ENCODE data around the gene CD4. TPM values are rescaled to one million over a fixed set of nuclear protein-coding genes. Genes with fewer than 3 reads are reported as not detected.

Gene CD4
- total RNA-seq, 1 experiment from 2014 or later = 0.42 TPM

DNA sequence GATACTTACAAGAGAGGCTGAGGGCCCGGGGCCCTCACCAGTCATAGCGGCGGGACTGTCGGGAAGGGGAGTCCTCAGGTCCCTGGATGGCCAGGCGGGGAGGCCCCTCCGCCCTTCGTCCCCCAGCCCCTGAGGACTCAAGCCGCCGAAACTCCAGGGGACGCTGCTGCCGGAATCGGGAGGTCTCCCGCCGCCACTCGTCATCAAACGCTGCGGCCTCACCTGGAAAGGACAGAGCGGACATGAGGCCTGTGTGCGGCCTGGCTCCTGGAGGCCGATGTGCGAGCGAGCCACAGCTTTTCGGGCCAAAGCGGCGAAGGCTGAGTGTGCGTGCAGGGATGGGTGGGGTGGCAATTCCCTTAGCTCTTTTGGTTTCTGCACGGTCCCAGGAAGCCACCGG lies 40.6 kb upstream of the CD4 start:
- Histone ChIP-seq H3K4me1 (ENCODE audit: control insufficient read depth in 1 of 2, insufficient read depth in 2 of 2, low read length in 2 of 2) (peaks cover 7 to 11% of the 10 kb centered on the region in 2 experiments; a peak in 3 of 4 replicates), H2AFZ (ENCODE audit: low read depth, low read length, poor library complexity, severe bottlenecking) (no peak overlapping the region), H3K9ac (ENCODE audit: low read length) (no peak overlapping the region), H3K9me3 (ENCODE audit: control insufficient read depth in 1 of 2, insufficient read depth in 1 of 2, low read depth in 1 of 2, low read length in 2 of 2) (no peaks in the 10 kb centered on the region), H3K4me3 (replicated peaks in 1 of 2; ENCODE audit: low read depth in 1 of 2, low read length in 2 of 2) (no peak overlapping the region), H3K79me2 (ENCODE audit: insufficient read depth, low read length) (peaks cover 31% of the 10 kb centered on the region), H3K27me3 (ENCODE audit: insufficient read depth, low read length) (no peaks in the 10 kb centered on the region), H4K20me1 (ENCODE audit: insufficient read depth) (no peaks in the 10 kb centered on the region), H3K36me3 (ENCODE audit: control insufficient read depth in 1 of 2, insufficient read depth in 2 of 2, low read length in 2 of 2) (peaks cover 41 to 57% of the 10 kb centered on the region in 2 experiments; a peak in 3 of 4 replicates), H3K9me2 (ENCODE audit: insufficient read depth) (no peaks in the 10 kb centered on the region), H3K27ac (ENCODE audit: low read depth, low read length) (no peak overlapping the region), H3K4me2 (ENCODE audit: low read length) (no peak overlapping the region)
- DNase-seq (ENCODE audit: low read depth, low spot score) (no peak), ATAC-seq (no peak)
- ChIA-PET CTCF (no interaction called here), RAD21 (ENCODE audit: low non-redundant PET in 1 of 2, low total read pairs in 2 of 2, uncharacterized antibody in 2 of 2, unreplicated experiment in 2 of 2) (no interaction called here), POLR2A (no interaction called here)
- BruUV-seq (replicated peaks) = no TSS peak
- TF ChIP-seq YY1 (IDR thresholded peaks at IDR 0.05; ENCODE audit: extremely low read depth, insufficient replicate concordance, low read depth, low read length) (no peak), FOSL1 (IDR thresholded peaks at IDR 0.05; ENCODE audit: low read depth) (no peak), POLR2AphosphoS5 (IDR thresholded peaks at IDR 0.05; ENCODE audit: low read depth, low read length) (no peak), RAD21 (IDR thresholded peaks at IDR 0.05; ENCODE audit: low read depth) (no peak), EZH2 (IDR thresholded peaks at IDR 0.05) (no peak), JUND (IDR thresholded peaks at IDR 0.05) (no peak), CBX3 (IDR thresholded peaks at IDR 0.05; ENCODE audit: low read depth) (no peak), CEBPB (IDR thresholded peaks at IDR 0.05; ENCODE audit: low read depth) (no peak), TCF7L2 (IDR thresholded peaks at IDR 0.05; ENCODE audit: borderline replicate concordance, extremely low read depth, insufficient read depth, insufficient read length) (no peak), ELF1 (IDR thresholded peaks at IDR 0.05; ENCODE audit: borderline replicate concordance, low read depth) (no peak), SIN3A (IDR thresholded peaks at IDR 0.05; ENCODE audit: low read depth) (no peak), EGR1 (IDR thresholded peaks at IDR 0.05; ENCODE audit: low read depth) (no peak), EZH2phosphoT487 (IDR thresholded peaks at IDR 0.05; ENCODE audit: borderline replicate concordance) (no peak), POLR2A (IDR thresholded peaks at IDR 0.05; ENCODE audit: borderline replicate concordance, extremely low read depth, insufficient read depth, insufficient read length) (no peak), SP1 (IDR thresholded peaks at IDR 0.05; ENCODE audit: low read depth) (no peak)
- TF ChIP-seq, protein P1, sequence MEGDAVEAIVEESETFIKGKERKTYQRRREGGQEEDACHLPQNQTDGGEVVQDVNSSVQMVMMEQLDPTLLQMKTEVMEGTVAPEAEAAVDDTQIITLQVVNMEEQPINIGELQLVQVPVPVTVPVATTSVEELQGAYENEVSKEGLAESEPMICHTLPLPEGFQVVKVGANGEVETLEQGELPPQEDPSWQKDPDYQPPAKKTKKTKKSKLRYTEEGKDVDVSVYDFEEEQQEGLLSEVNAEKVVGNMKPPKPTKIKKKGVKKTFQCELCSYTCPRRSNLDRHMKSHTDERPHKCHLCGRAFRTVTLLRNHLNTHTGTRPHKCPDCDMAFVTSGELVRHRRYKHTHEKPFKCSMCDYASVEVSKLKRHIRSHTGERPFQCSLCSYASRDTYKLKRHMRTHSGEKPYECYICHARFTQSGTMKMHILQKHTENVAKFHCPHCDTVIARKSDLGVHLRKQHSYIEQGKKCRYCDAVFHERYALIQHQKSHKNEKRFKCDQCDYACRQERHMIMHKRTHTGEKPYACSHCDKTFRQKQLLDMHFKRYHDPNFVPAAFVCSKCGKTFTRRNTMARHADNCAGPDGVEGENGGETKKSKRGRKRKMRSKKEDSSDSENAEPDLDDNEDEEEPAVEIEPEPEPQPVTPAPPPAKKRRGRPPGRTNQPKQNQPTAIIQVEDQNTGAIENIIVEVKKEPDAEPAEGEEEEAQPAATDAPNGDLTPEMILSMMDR (IDR thresholded peaks at IDR 0.05 in 2 of 3, conservative IDR thresholded peaks at IDR 0.05 in 1 of 3; ENCODE audit: borderline replicate concordance in 1 of 3, insufficient read depth in 1 of 3, low read depth in 2 of 3, low read length in 2 of 3) = no peak
- TF ChIP-seq, protein P2, sequence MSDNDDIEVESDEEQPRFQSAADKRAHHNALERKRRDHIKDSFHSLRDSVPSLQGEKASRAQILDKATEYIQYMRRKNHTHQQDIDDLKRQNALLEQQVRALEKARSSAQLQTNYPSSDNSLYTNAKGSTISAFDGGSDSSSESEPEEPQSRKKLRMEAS (IDR thresholded peaks at IDR 0.05) = no peak
- TF ChIP-seq, protein P3, sequence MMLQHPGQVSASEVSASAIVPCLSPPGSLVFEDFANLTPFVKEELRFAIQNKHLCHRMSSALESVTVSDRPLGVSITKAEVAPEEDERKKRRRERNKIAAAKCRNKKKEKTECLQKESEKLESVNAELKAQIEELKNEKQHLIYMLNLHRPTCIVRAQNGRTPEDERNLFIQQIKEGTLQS (IDR thresholded peaks at IDR 0.05) = no peak
- TF ChIP-seq, protein P4, sequence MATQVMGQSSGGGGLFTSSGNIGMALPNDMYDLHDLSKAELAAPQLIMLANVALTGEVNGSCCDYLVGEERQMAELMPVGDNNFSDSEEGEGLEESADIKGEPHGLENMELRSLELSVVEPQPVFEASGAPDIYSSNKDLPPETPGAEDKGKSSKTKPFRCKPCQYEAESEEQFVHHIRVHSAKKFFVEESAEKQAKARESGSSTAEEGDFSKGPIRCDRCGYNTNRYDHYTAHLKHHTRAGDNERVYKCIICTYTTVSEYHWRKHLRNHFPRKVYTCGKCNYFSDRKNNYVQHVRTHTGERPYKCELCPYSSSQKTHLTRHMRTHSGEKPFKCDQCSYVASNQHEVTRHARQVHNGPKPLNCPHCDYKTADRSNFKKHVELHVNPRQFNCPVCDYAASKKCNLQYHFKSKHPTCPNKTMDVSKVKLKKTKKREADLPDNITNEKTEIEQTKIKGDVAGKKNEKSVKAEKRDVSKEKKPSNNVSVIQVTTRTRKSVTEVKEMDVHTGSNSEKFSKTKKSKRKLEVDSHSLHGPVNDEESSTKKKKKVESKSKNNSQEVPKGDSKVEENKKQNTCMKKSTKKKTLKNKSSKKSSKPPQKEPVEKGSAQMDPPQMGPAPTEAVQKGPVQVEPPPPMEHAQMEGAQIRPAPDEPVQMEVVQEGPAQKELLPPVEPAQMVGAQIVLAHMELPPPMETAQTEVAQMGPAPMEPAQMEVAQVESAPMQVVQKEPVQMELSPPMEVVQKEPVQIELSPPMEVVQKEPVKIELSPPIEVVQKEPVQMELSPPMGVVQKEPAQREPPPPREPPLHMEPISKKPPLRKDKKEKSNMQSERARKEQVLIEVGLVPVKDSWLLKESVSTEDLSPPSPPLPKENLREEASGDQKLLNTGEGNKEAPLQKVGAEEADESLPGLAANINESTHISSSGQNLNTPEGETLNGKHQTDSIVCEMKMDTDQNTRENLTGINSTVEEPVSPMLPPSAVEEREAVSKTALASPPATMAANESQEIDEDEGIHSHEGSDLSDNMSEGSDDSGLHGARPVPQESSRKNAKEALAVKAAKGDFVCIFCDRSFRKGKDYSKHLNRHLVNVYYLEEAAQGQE (IDR thresholded peaks at IDR 0.05; ENCODE audit: low read depth) = no peak
- intact Hi-C loops (cut with micrococcal nuclease) = no loop called here
